Stomach (tissue), 9 donors: ENCODE measurements around the gene GNA15. TPM values are rescaled to one million over a fixed set of nuclear protein-coding genes. Genes with fewer than 3 reads are reported as not detected.
A peak's percentile ranks its signal among the peaks of the same experiment; 100 is the strongest.

Experiments
- DNase-seq, 2 donors: peaks; one replicate each; pipeline versions ENCODE4 v3.0.0 to v3.0.0-alpha.2; 2013 to 2019
- H3K27ac ChIP-seq, 5 donors: fragments of 200-600 bp in 4 of 5; sonication (generic) in 4 of 5; one replicate each; pipeline ENCODE4 v1.5.1; 2013 to 2019; ENCODE audit warnings: mild to moderate bottlenecking in 1 of 5, moderate library complexity in 1 of 5
- H3K27me3 ChIP-seq, 3 donors: fragments of 200-600 bp; sonication (generic); one replicate each; pipeline ENCODE4 v1.5.1; 2017 to 2019; ENCODE audit warnings: mixed run types in 1 of 3
- H3K36me3 ChIP-seq, 4 donors: fragments of 200-600 bp; sonication (generic); 1 replicate in 3 of 4; 2 replicates in 1 of 4; pipeline ENCODE4 v1.5.1; 2016 to 2019
- H3K4me1 ChIP-seq, 4 donors: fragments of 200-600 bp; sonication (generic); one replicate each; pipeline ENCODE4 v1.5.1; 2016 to 2019
- H3K4me3 ChIP-seq, 4 donors: fragments of 200-600 bp; sonication (generic) in 3 of 4; one replicate each; pipeline ENCODE4 v1.5.1; 2016 to 2019; ENCODE audit warnings: mild to moderate bottlenecking in 1 of 4
- H3K9me3 ChIP-seq, 4 donors: fragments of 200-600 bp; sonication (generic); one replicate each; pipeline ENCODE4 v1.5.1; 2016 to 2019
- EP300 ChIP-seq: sonication (generic); formaldehyde crosslinking; IDR thresholded peaks from one replicate; pipeline ENCODE4 v1.6.1; 2017; ENCODE audit warnings: antibody characterized with exemption
- POLR2A ChIP-seq, 4 donors: fragments of 450-650 bp; IDR thresholded peaks; one replicate each; pipeline ENCODE4 v1.6.1; 2016; ENCODE audit warnings: antibody characterized with exemption in 4 of 4, control low read depth in 2 of 4, mild to moderate bottlenecking in 1 of 4, moderate library complexity in 1 of 4
- POLR2AphosphoS5 ChIP-seq, 3 donors: sonication (generic); formaldehyde crosslinking; IDR thresholded peaks; one replicate each; pipeline ENCODE4 v1.6.1; 2016; ENCODE audit warnings: antibody characterized with exemption in 3 of 3
- WGBS, 5 donors: extraction: QIAGEN DNeasy Blood & Tissue Kit in 3 of 5; methylation state at CpG; one replicate each; pipeline versions ENCODE4 v1.1.5 to v1.1.7; 2013 to 2018; 5-methylcytosine and 5-hydroxymethylcytosine counted together
- intact Hi-C: fragments of 100-400 bp; cut with DNase I; formaldehyde crosslinking; loops from one replicate; pipeline ENCODE4 v1.15.1; 2023; ENCODE audit warnings: low total_unique reads
- polyA plus RNA-seq, 3 donors: library from polyadenylated mRNA; stranded (reverse); fragments of 200-250 nt; gene quantifications; one replicate each; pipeline ENCODE4 v1.2.3, GENCODE V29; 2013
- total RNA-seq, 5 donors: library from RNA; depleted of rRNA; stranded (reverse); fragments of >200 nt; gene quantifications; one replicate each; pipeline versions ENCODE4 v1.1.0 to v1.2.3, GENCODE V29; 2014 to 2016
- TF ChIP-seq, protein P1 (sequence below), 7 experiments: fragments of 450-650 bp in 4 of 7; fragments of 200-600 bp in 3 of 7; sonication (generic) in 3 of 7; IDR thresholded peaks; one replicate each; pipeline ENCODE4 v1.5.1; 2016 to 2019; ENCODE audit warnings: antibody characterized with exemption in 7 of 7, control low read depth in 2 of 7, mild to moderate bottlenecking in 1 of 7
- donor health status: healthy with polysubstance abuse.
- donor health status: Bipolar disorder and iron deficiency.
- donor health status: healthy.

GNA15 gene
- total and polyA plus RNA-seq, 8 donors = 0.45 to 15.1 (median 4.8) TPM; not detected in 2

DNA sequence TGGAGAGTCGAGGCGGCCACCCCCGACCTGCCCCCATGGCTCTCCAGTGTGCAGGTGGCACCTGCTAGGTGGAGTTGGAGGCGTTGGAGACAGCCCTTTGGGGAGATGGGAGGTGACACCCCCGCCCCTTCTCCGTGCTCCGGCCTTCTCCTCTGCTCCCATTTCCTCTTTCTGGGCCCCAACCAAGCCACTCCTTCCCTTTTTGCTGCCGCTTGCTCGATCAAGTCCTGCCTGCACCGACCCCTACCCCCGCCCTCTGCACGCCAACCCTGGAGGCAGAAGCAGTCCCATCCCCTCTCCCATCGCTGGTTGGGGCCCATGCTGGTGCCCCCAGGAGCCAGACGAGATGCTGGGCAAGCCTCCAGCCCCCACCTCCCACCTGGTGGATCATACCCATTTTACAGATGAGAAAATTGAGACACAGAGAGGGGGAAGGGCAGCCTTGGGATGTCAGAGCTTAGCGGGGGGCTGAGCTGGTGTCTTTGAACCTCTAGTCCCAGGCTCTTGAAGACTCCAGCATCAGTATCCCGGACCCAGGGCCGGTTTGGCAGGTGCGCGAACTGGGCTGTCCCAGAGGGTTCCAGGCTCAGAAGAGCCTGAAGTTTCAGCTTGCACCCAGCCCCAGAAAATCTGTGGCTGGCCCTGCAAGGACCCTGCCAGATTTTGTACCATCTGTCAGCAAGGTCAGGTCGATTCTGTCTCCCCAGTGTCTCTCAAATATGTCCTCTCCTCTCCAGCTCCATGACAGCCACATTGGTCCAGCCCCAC is 10.3 kb downstream of the GNA15 start:
- WGBS, 5 donors = 64 to 80% (median 74%) methylated on average over 20 of the region's 20 CpGs
- TF ChIP-seq POLR2A (IDR thresholded peaks at IDR 0.05) (no peak), EP300 (no peak), POLR2AphosphoS5 (IDR thresholded peaks at IDR 0.05) (no peak)
- TF ChIP-seq, protein P1, sequence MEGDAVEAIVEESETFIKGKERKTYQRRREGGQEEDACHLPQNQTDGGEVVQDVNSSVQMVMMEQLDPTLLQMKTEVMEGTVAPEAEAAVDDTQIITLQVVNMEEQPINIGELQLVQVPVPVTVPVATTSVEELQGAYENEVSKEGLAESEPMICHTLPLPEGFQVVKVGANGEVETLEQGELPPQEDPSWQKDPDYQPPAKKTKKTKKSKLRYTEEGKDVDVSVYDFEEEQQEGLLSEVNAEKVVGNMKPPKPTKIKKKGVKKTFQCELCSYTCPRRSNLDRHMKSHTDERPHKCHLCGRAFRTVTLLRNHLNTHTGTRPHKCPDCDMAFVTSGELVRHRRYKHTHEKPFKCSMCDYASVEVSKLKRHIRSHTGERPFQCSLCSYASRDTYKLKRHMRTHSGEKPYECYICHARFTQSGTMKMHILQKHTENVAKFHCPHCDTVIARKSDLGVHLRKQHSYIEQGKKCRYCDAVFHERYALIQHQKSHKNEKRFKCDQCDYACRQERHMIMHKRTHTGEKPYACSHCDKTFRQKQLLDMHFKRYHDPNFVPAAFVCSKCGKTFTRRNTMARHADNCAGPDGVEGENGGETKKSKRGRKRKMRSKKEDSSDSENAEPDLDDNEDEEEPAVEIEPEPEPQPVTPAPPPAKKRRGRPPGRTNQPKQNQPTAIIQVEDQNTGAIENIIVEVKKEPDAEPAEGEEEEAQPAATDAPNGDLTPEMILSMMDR (IDR thresholded peaks at IDR 0.05) = no peak
- Histone ChIP-seq H3K36me3 (peaks cover 0 to 20% (median 7%) of the 10 kb centered on the region in 4 donors), H3K9me3 (no peaks in the 10 kb centered on the region), H3K27ac (peak overlapping the region in 2 of 5 donors; percentile 14 to 24), H3K4me3 (no peak overlapping the region), H3K27me3 (peaks cover 0 to 33% (median 4%) of the 10 kb centered on the region in 3 donors), H3K4me1 (peaks cover 0 to 27% (median 12%) of the 10 kb centered on the region in 4 donors)
- intact Hi-C loops = no loop called here
- DNase-seq = no peak

DNA sequence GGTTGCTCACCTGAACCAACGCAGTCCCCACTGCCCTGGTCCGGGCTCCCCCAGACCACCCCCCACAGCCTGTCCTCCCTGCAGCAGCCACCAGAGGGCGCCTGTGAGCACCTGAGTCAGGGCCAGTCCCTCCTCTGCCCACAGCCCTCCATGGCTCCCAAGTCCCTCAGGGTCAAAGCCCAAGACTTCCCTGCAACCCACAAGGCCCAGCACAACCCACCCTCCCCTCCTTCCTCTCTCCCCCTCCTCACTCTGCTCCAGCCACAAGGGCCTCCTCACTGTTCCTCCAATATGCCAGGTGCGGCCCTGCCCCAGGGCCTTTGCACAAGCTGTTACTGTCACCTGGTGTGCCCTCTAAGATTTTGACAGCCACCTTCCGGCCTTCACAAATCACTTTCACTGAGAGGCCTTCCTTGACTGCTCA is 10.9 kb downstream of the GNA15 start:
- DNase-seq = no peak

DNA sequence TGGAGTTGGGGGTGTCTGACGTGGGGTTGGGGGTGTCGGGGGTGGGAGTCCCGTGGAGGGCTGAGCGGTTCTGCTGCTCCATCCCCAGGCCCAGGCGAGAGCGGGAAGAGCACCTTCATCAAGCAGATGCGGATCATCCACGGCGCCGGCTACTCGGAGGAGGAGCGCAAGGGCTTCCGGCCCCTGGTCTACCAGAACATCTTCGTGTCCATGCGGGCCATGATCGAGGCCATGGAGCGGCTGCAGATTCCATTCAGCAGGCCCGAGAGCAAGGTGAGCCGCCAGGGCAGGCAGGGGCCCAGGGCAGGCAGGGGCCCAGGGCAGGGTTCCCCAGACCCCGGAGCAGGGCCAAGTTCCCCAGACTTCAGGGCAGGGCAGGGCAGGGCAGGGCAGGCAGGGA is 12.7 kb downstream of the GNA15 start:
- H3K9me3 ChIP-seq = no peaks in the 10 kb centered on the region
- peaks cover 0 to 10% (median 0%) of the 10 kb centered on the region in 4 donors for H3K4me1 ChIP-seq
- H3K4me3 ChIP-seq = no peak overlapping the region
- TF ChIP-seq POLR2A (IDR thresholded peaks at IDR 0.05) (no peak), EP300 (no peak), POLR2AphosphoS5 (IDR thresholded peaks at IDR 0.05) (no peak)
- TF ChIP-seq, protein P1 (IDR thresholded peaks at IDR 0.05) = no peak
- H3K36me3 ChIP-seq = peaks cover 0 to 27% (median 7%) of the 10 kb centered on the region in 4 donors
- intact Hi-C loops = no loop called here
- whole genome bisulfite sequencing, 5 donors = 90 to 94% (median 91%) methylated on average over 15 to 20 of the region's 20 CpGs
- H3K27ac ChIP-seq = no peak overlapping the region
- no peak for DNase-seq
- peaks cover 0 to 40% (median 4%) of the 10 kb centered on the region in 3 donors for H3K27me3 ChIP-seq

More for the DNA sequence above, 10.9 kb downstream of the GNA15 start:
- H3K9me3 ChIP-seq = no peaks in the 10 kb centered on the region
- 63 to 72% (median 65%) methylated on average over 5 of the region's 5 CpGs for WGBS, 5 donors
- H3K27ac ChIP-seq = peak overlapping the region in 1 of 5 donors; percentile 24
- no peak overlapping the region for H3K4me3 ChIP-seq
- peaks cover 0 to 39% (median 4%) of the 10 kb centered on the region in 3 donors for H3K27me3 ChIP-seq
- peaks cover 0 to 21% (median 6%) of the 10 kb centered on the region in 4 donors for H3K4me1 ChIP-seq
- intact Hi-C loops = no loop called here
- H3K36me3 ChIP-seq = peaks cover 0 to 25% (median 7%) of the 10 kb centered on the region in 4 donors
- no peak for TF ChIP-seq EP300
- no peak for TF ChIP-seq POLR2AphosphoS5 (IDR thresholded peaks at IDR 0.05)
- TF ChIP-seq POLR2A (IDR thresholded peaks at IDR 0.05) = no peak
- TF ChIP-seq, protein P1 (IDR thresholded peaks at IDR 0.05) = peak in 4 of 7 experiments; percentile 27 to 80 (median 52)

DNA sequence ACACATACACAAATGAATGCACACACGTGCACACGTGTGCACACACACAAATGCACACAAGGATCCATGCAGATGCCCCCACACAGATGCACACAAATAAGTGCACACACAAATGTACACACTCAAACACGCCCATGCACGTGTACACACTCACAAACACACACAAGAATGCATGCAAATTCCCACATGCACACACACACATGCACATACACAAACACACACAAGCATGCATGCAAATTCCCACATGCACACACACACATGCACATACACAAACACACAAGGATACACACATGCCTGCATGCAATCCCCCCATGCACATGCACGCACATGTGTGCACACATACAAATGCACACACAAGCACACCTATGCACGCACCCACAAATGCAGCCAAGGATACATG is 13.3 kb downstream of the GNA15 start:
- no peak for DNase-seq
- Histone ChIP-seq H3K9me3 (no peaks in the 10 kb centered on the region), H3K27ac (no peak overlapping the region), H3K36me3 (peaks cover 0 to 27% (median 7%) of the 10 kb centered on the region in 4 donors), H3K27me3 (peaks cover 0 to 40% (median 4%) of the 10 kb centered on the region in 3 donors), H3K4me1 (peaks cover 0 to 10% (median 0%) of the 10 kb centered on the region in 4 donors), H3K4me3 (no peak overlapping the region)
- 90 to 97% (median 93%) methylated on average over 6 of the region's 6 CpGs for WGBS, 5 donors
- no peak for TF ChIP-seq POLR2AphosphoS5 (IDR thresholded peaks at IDR 0.05)
- no peak for TF ChIP-seq POLR2A (IDR thresholded peaks at IDR 0.05)
- no peak for TF ChIP-seq EP300
- TF ChIP-seq, protein P1 (IDR thresholded peaks at IDR 0.05) = no peak
- intact Hi-C loops = no loop called here
